K562 (cell line): Measurements from ENCODE around the gene RASGRP4. TPM values are rescaled to one million over a fixed set of nuclear protein-coding genes. Genes with fewer than 3 reads are reported as not detected.

ENCODE experiments used
- ARID2 ChIP-seq: fragments of 450-650 bp; IDR thresholded peaks from 2 replicates; pipeline ENCODE4 v1.6.1; 2017; ENCODE audit warnings: antibody characterized with exemption, mild to moderate bottlenecking
- BHLHE40 ChIP-seq: IDR thresholded peaks from 2 replicates; pipeline ENCODE4 v1.6.1; 2011; ENCODE audit warnings: low read length, improper control_type of control experiment
- DLX4 ChIP-seq: fragments of 250-450 bp; sonication (Bioruptor Pico); IDR thresholded peaks from 2 replicates; pipeline ENCODE4 v1.6.1; 2021; ENCODE audit warnings: mild to moderate bottlenecking
- ELF4 ChIP-seq: fragments of 450-650 bp; formaldehyde crosslinking; IDR thresholded peaks from 2 replicates; pipeline ENCODE4 v1.4.0; 2022; ENCODE audit warnings: missing genetic modification characterization
- HEY1 ChIP-seq: fragments of 250-450 bp; sonication (Bioruptor Pico); IDR thresholded peaks from 2 replicates; pipeline ENCODE4 v1.5.0; 2020; ENCODE audit warnings: mild to moderate bottlenecking, moderate library complexity, borderline replicate concordance
- IRF1 ChIP-seq: sonication (generic); formaldehyde crosslinking; IDR thresholded peaks from 2 replicates; pipeline ENCODE4 v1.8.0; 2022; ENCODE audit warnings: missing genetic modification reagents, mild to moderate bottlenecking, borderline replicate concordance
- JUND ChIP-seq, 2 experiments: IDR thresholded peaks; 2 replicates in 1 of 2; 3 replicates in 1 of 2; pipeline ENCODE4 v1.6.1; 2011; ENCODE audit warnings: borderline replicate concordance in 2 of 2, low read depth in 2 of 2, low read length in 2 of 2, improper control_type of control experiment in 1 of 2, missing biosample characterization in 1 of 2, missing genetic modification characterization in 1 of 2, missing genetic modification reagents in 1 of 2
- MBD1 ChIP-seq: fragments of 250-450 bp; sonication (Bioruptor Pico); IDR thresholded peaks from 2 replicates; pipeline ENCODE4 v1.8.0; 2022; ENCODE audit warnings: inconsistent platforms
- NFXL1 ChIP-seq: fragments of 450-650 bp; formaldehyde crosslinking; IDR thresholded peaks from 2 replicates; pipeline ENCODE4 v1.4.0; 2021; ENCODE audit warnings: mild to moderate bottlenecking
- PTBP1 ChIP-seq: fragments of 200-400 bp; formaldehyde crosslinking; IDR thresholded peaks from 2 replicates; pipeline ENCODE4 v1.6.1; 2017; ENCODE audit warnings: low read depth, low read length
- SETDB1 ChIP-seq: IDR thresholded peaks from one replicate; pipeline ENCODE4 v1.6.1; 2012; ENCODE audit warnings: low read length, control low read depth, inconsistent platforms
- STAG1 ChIP-seq: sonication (generic); formaldehyde crosslinking; IDR thresholded peaks from 2 replicates; pipeline ENCODE4 v1.5.0; 2020; ENCODE audit warnings: missing genetic modification reagents, borderline replicate concordance
- THRA ChIP-seq: fragments of 450-650 bp; IDR thresholded peaks from 2 replicates; pipeline ENCODE4 v1.6.1; 2017; ENCODE audit warnings: mild to moderate bottlenecking, moderate library complexity
- ZNF224 ChIP-seq: sonication (generic); formaldehyde crosslinking; IDR thresholded peaks from 2 replicates; pipeline ENCODE4 v1.8.0; 2022; ENCODE audit warnings: mild to moderate bottlenecking, missing genetic modification reagents
- ZNF253 ChIP-seq: fragments of 250-450 bp; sonication (Bioruptor Pico); conservative IDR thresholded peaks from 2 replicates; pipeline ENCODE4 v1.6.1; 2021; ENCODE audit warnings: mild to moderate bottlenecking
- ZNF436 ChIP-seq: fragments of 250-450, 450-650 bp; sonication (Bioruptor Pico); formaldehyde crosslinking; IDR thresholded peaks from 2 replicates; pipeline ENCODE4 v1.7.0; 2020; ENCODE audit warnings: mild to moderate bottlenecking
- ZNF584 ChIP-seq: fragments of 200-800 bp; sonication (Bioruptor generic); IDR thresholded peaks from 2 replicates; pipeline ENCODE4 v1.6.1; 2016; ENCODE audit warnings: low read depth, mild to moderate bottlenecking, missing genetic modification characterization, missing compliant biosample characterization
- ZNF766 ChIP-seq: fragments of 200-800 bp; sonication (Bioruptor generic); conservative IDR thresholded peaks from 2 replicates; pipeline ENCODE4 v1.6.1; 2016; ENCODE audit warnings: missing genetic modification characterization, missing compliant biosample characterization
- polyA plus RNA-seq, 8 experiments: library from polyadenylated mRNA; depleted of rRNA in 4 of 8; stranded (reverse) in 5 of 8; unstranded in 3 of 8; fragments of >200 nt; fragmentation: Nextera tagmentation in 2 of 8; fragmentation: Illumina TruSeq in 1 of 8; extraction: Ambion mirVana in 2 of 8; extraction: Trizol in 1 of 8; gene quantifications; 2 replicates each; pipeline versions ENCODE4 v1.2.1 to v1.2.3, GENCODE V29; 2011 to 2014; ENCODE audit warnings: inconsistent platforms in 1 of 8, missing spikeins in 1 of 8
- total RNA-seq, 7 experiments: library from RNA; depleted of rRNA in 6 of 7; stranded (reverse); fragments of >200 nt in 6 of 7; fragmentation: Illumina TruSeq in 2 of 7; extraction: Trizol in 2 of 7; gene quantifications; 2 replicates each; pipeline versions ENCODE4 v1.2.1 to v1.2.3, GENCODE V29; 2011 to 2021; ENCODE audit warnings: low replicate concordance in 1 of 7
- TF ChIP-seq, protein P1 (sequence below): fragments of 250-450 bp; sonication (Bioruptor Pico); IDR thresholded peaks from 2 replicates; pipeline ENCODE4 v1.9.0; 2021; ENCODE audit warnings: mild to moderate bottlenecking, inconsistent platforms
- TF ChIP-seq, protein P2 (sequence below): fragments of 250-450 bp; sonication (Bioruptor Pico); IDR thresholded peaks from 2 replicates; pipeline ENCODE4 v1.8.0; 2021; ENCODE audit warnings: borderline replicate concordance, mild to moderate bottlenecking, moderate library complexity; ENCODE audit not compliant: poor library complexity, severe bottlenecking

The RASGRP4 gene
- total and polyA plus RNA-seq, 9 of the 15 experiments (the other 6 are each of a cell fraction or from before 2014, with no cell fraction given): 0.39 to 4.6 (median 3.8) TPM

DNA sequence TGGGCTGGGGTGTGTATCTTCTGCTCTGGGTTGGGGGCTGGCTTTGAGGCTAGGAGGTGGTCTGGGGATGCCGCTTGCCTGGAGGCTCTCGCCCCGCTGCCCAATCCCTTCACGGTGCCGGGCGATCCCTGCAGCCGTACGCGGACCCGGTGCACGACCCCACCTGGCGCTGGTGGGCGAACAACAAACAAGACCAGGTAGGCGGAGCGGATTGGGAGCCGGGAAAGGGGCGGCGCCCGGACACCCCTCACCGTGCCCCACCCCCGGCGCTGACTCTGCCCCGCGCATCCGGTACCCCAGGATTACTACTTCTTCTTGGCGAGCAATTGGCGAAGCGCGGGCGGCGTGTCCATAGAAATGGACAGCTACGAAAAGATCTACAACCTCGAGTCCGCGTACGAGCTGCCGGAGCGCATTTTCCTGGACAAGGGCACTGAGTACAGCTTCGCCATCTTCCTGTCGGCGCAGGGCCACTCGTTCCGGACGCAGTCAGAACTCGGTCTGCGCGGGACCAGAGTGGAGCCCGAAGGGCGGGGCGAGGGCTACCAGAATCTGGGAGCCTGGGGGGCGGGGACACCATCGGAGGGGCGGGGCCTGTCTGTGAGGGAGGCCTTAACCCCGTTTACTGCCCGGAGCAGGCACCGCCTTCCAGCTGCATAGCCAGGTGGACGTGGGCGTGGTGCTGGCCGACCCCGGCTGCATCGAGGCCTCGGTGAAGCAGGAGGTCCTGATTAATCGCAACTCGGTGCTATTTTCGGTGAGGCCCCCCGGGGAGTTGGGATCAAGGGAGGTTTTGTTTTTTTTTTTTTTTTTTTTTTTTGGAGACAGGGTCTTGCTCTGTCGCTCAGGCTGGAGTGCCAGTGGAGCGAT, 63.7 kb downstream of the RASGRP4 start (continued):
- TF ChIP-seq IRF1 (CRISPR knock-in tag) (no peak), ZNF224 (CRISPR knock-in tag) (no peak), JUND (IDR thresholded peaks at IDR 0.05; ENCODE audit: borderline replicate concordance, low read depth, low read length) (no peak), JUND (tag; IDR thresholded peaks at IDR 0.05; ENCODE audit: borderline replicate concordance, low read depth, low read length) (no peak), DLX4 (no peak), ZNF436 (CRISPR knock-in tag) (no peak), ELF4 (CRISPR knock-in tag) (no peak), NFXL1 (CRISPR knock-in tag) (no peak), STAG1 (CRISPR knock-in tag) (no peak), ZNF766 (CRISPR knock-in tag) (no peak), ZNF253 (no peak), HEY1 (CRISPR knock-in tag) (no peak), MBD1 (CRISPR knock-in tag) (no peak), PTBP1 (no peak), THRA (no peak), BHLHE40 (no peak), SETDB1 (no peak), ARID2 (no peak), ZNF584 (CRISPR knock-in tag) (no peak)
- TF ChIP-seq, protein P1, sequence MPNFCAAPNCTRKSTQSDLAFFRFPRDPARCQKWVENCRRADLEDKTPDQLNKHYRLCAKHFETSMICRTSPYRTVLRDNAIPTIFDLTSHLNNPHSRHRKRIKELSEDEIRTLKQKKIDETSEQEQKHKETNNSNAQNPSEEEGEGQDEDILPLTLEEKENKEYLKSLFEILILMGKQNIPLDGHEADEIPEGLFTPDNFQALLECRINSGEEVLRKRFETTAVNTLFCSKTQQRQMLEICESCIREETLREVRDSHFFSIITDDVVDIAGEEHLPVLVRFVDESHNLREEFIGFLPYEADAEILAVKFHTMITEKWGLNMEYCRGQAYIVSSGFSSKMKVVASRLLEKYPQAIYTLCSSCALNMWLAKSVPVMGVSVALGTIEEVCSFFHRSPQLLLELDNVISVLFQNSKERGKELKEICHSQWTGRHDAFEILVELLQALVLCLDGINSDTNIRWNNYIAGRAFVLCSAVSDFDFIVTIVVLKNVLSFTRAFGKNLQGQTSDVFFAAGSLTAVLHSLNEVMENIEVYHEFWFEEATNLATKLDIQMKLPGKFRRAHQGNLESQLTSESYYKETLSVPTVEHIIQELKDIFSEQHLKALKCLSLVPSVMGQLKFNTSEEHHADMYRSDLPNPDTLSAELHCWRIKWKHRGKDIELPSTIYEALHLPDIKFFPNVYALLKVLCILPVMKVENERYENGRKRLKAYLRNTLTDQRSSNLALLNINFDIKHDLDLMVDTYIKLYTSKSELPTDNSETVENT: no peak
- TF ChIP-seq, protein P2, sequence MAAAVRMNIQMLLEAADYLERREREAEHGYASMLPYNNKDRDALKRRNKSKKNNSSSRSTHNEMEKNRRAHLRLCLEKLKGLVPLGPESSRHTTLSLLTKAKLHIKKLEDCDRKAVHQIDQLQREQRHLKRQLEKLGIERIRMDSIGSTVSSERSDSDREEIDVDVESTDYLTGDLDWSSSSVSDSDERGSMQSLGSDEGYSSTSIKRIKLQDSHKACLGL (CRISPR knock-in tag): no peak
